Hepatocyte (in vitro differentiated cells): Measurements from ENCODE around the gene ESRP2. TPM values are rescaled to one million over a fixed set of nuclear protein-coding genes. Genes with fewer than 3 reads are reported as not detected.

Experiments
- DNase-seq: peaks from one replicate; pipeline ENCODE4 v3.0.0-alpha.2; 2016; ENCODE audit warnings: low spot score
- H2AFZ ChIP-seq: fragments of 200-600 bp; sonication (generic); 2 replicates; pipeline ENCODE4 v1.6.0; 2016; ENCODE audit warnings: antibody characterized with exemption, mild to moderate bottlenecking
- H3K27ac ChIP-seq: fragments of 200-600 bp; sonication (generic); 2 replicates; pipeline ENCODE4 v1.5.1; 2016; ENCODE audit warnings: mild to moderate bottlenecking
- H3K27me3 ChIP-seq: fragments of 200-600 bp; sonication (generic); 2 replicates; pipeline ENCODE4 v1.6.1; 2016
- H3K36me3 ChIP-seq: fragments of 200-600 bp; sonication (generic); replicated peaks from 2 replicates; pipeline ENCODE4 v1.5.1; 2016; ENCODE audit warnings: low read depth; ENCODE audit not compliant: insufficient read depth
- H3K4me1 ChIP-seq: fragments of 200-600 bp; sonication (generic); 2 replicates; pipeline ENCODE4 v1.5.1; 2016; ENCODE audit warnings: mild to moderate bottlenecking, moderate library complexity; ENCODE audit not compliant: insufficient read depth
- H3K4me2 ChIP-seq: fragments of 200-600 bp; sonication (generic); 2 replicates; pipeline ENCODE4 v1.6.0; 2016
- H3K4me3 ChIP-seq: fragments of 200-600 bp; sonication (generic); 2 replicates; pipeline ENCODE4 v1.5.1; 2016; ENCODE audit warnings: mild to moderate bottlenecking
- H3K79me2 ChIP-seq: fragments of 200-600 bp; sonication (generic); 2 replicates; pipeline ENCODE4 v1.6.0; 2017; ENCODE audit warnings: mild to moderate bottlenecking
- H3K9me2 ChIP-seq: fragments of 200-600 bp; sonication (generic); replicated peaks from 2 replicates; pipeline ENCODE4 v1.6.0; 2017; ENCODE audit warnings: mild to moderate bottlenecking; ENCODE audit not compliant: insufficient read depth
- H3K9me3 ChIP-seq: fragments of 200-600 bp; sonication (generic); 2 replicates; pipeline ENCODE4 v1.5.1; 2016; ENCODE audit warnings: low read depth, mild to moderate bottlenecking
- H4K20me1 ChIP-seq: fragments of 200-600 bp; sonication (generic); 2 replicates; pipeline ENCODE4 v1.6.0; 2016; ENCODE audit warnings: mild to moderate bottlenecking; ENCODE audit not compliant: insufficient read depth, poor library complexity, severe bottlenecking
- CTCF ChIP-seq: fragments of 200-600 bp; sonication (generic); IDR thresholded peaks from 2 replicates; pipeline ENCODE4 v1.5.1; 2016; ENCODE audit warnings: antibody characterized with exemption, mild to moderate bottlenecking; ENCODE audit not compliant: poor library complexity
- EZH2 ChIP-seq: fragments of 200-600 bp; sonication (generic); IDR thresholded peaks from 2 replicates; pipeline ENCODE4 v1.6.1; 2016; ENCODE audit warnings: antibody characterized with exemption, mild to moderate bottlenecking, borderline replicate concordance
- EZH2phosphoT487 ChIP-seq: fragments of 200-600 bp; sonication (generic); IDR thresholded peaks from one replicate; pipeline ENCODE4 v1.6.1; 2018; ENCODE audit warnings: antibody characterized with exemption, mild to moderate bottlenecking, low read depth, moderate library complexity; ENCODE audit not compliant: unreplicated experiment, severe bottlenecking
- WGBS: methylation state at CpG from one replicate; pipeline ENCODE4 v1.1.6; 2016; ENCODE audit warnings: low lambda C conversion rate; ENCODE audit errors: missing lambda C conversion rate; 5-methylcytosine and 5-hydroxymethylcytosine counted together
- polyA plus RNA-seq: library from polyadenylated mRNA; unstranded; fragments of >200 nt; fragmentation: Nextera tagmentation; extraction: Ambion mirVana; gene quantifications from 2 replicates; pipeline ENCODE4 v1.2.1, GENCODE V29; 2016
- total RNA-seq: library from RNA; depleted of rRNA; stranded (reverse); fragments of >200 nt; gene quantifications from 2 replicates; pipeline ENCODE4 v1.2.3, GENCODE V29; 2014

The ESRP2 gene
- total and polyA plus RNA-seq, 2 experiments from 2014 or later = 39.5 to 52.4 TPM

GRCh38 chr16:68229431-68230175 lies 6.3 kb downstream of the ESRP2 start:
- H3K9me3 ChIP-seq = no peaks in the 10 kb centered on the region
- peaks cover 22% of the 10 kb centered on the region for H3K79me2 ChIP-seq
- no peak for TF ChIP-seq EZH2phosphoT487
- peak; percentile 85 for TF ChIP-seq CTCF
- H3K36me3 ChIP-seq = no peaks in the 10 kb centered on the region
- no peaks in the 10 kb centered on the region for H3K27me3 ChIP-seq
- DNase-seq = peak; percentile 80
- H3K27ac ChIP-seq = peak overlapping the region; percentile 41
- peaks cover 9% of the 10 kb centered on the region for H4K20me1 ChIP-seq
- no peak overlapping the region for H3K4me3 ChIP-seq
- WGBS = 78% methylated on average over 4 of the region's 4 CpGs
- H3K4me1 ChIP-seq = peaks cover 29% of the 10 kb centered on the region
- no peak overlapping the region for H3K4me2 ChIP-seq
- H2AFZ ChIP-seq = no peak overlapping the region
- no peaks in the 10 kb centered on the region for H3K9me2 ChIP-seq

- TF ChIP-seq EZH2 (no peak), CTCF (no peak), EZH2phosphoT487 (no peak)
- WGBS = 75% methylated on average over 3 of the region's 3 CpGs
- no peaks in the 10 kb centered on the region for H3K36me3 ChIP-seq
Measured at GRCh38 chr16:68228652-68229051, 7.3 kb downstream of the ESRP2 start.

DNA sequence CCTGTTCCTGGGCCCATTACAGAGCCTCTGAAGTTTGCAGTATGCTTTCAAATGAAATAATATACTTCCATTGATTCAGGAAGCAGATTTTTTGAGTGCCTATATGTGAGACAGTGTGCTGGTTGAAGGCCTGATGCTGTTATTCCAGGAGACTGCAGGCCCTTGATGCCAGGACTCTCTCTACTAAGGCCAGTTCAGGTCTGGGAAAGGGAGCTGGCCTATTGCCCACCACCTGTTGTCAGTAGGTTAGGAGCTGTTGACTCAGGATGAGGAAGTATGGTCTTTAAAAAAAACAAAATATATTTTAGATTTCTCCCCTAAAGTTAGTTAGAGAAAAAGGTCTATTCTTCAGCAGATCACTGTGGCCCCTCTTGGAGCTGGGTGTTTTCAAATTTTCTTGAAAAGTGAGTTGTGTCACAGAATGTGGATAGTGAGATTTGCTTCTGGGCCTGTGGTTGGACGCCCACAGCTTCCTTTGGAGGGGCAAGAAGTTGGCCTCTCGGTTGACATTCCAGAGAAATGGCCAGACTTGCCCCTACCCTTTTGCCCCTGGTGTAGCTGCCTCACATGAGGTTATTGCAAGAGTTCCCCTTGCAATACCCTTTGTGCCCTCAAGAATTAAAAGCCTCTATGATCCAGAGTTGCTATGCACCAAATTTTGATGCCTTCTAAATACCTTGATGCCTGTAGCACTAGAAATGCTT lies 7.9 kb downstream of the ESRP2 start:
- H3K27me3 ChIP-seq = no peaks in the 10 kb centered on the region
- H3K9me3 ChIP-seq = no peaks in the 10 kb centered on the region
- no peak overlapping the region for H2AFZ ChIP-seq
- no peaks in the 10 kb centered on the region for H4K20me1 ChIP-seq
- 82% methylated on average over 2 of the region's 2 CpGs for WGBS
- no peak overlapping the region for H3K4me3 ChIP-seq
- peaks cover 21% of the 10 kb centered on the region for H3K4me1 ChIP-seq
- H3K27ac ChIP-seq = peak overlapping the region; percentile 41
- H3K79me2 ChIP-seq = peaks cover 13% of the 10 kb centered on the region
- DNase-seq = no peak
- TF ChIP-seq CTCF = no peak
- no peak for TF ChIP-seq EZH2phosphoT487
- TF ChIP-seq EZH2 = no peak
- H3K4me2 ChIP-seq = no peak overlapping the region
- H3K36me3 ChIP-seq = no peaks in the 10 kb centered on the region
- H3K9me2 ChIP-seq = no peaks in the 10 kb centered on the region

More at GRCh38 chr16:68228652-68229051, 7.3 kb downstream of the ESRP2 start:
- peak overlapping the region; percentile 41 for H3K27ac ChIP-seq
- DNase-seq = no peak
- peaks cover 19% of the 10 kb centered on the region for H3K79me2 ChIP-seq
- peaks cover 26% of the 10 kb centered on the region for H3K4me1 ChIP-seq
- H3K4me3 ChIP-seq = no peak overlapping the region
- H2AFZ ChIP-seq = no peak overlapping the region
- peak overlapping the region; percentile 19 for H3K4me2 ChIP-seq
- H3K27me3 ChIP-seq = no peaks in the 10 kb centered on the region
- no peaks in the 10 kb centered on the region for H3K9me3 ChIP-seq
- no peaks in the 10 kb centered on the region for H3K9me2 ChIP-seq
- H4K20me1 ChIP-seq = peaks cover 6% of the 10 kb centered on the region
